GM12878 (cell line): Measurements from ENCODE around the gene SSU72.
"Not testable (repeated sequence)": the region's sequence is repeated elsewhere in the genome, so short reads cannot be mapped to it uniquely, and the experiment has no call there.

Experiments used
- CHD4 ChIP-seq: fragments of 200-600 bp; sonication (generic); IDR thresholded peaks from 2 replicates; pipeline ENCODE4 v1.6.1; 2016; ENCODE audit warnings: mild to moderate bottlenecking
- EZH2 ChIP-seq: IDR thresholded peaks from 2 replicates; pipeline ENCODE4 v1.6.1; 2012; ENCODE audit warnings: low read depth, mild to moderate bottlenecking, control low read depth, inconsistent platforms, low read length, borderline replicate concordance; ENCODE audit not compliant: control insufficient read depth
- FOXM1 ChIP-seq: IDR thresholded peaks from 2 replicates; pipeline ENCODE4 v1.6.1; 2012; ENCODE audit warnings: low read depth, mild to moderate bottlenecking, inconsistent platforms, low read length, moderate library complexity
- JUND ChIP-seq: IDR thresholded peaks from 2 replicates; pipeline ENCODE4 v1.6.1; 2012; ENCODE audit warnings: low read depth, mild to moderate bottlenecking, low read length, improper control_type of control experiment, moderate library complexity
- RAD21 ChIP-seq: IDR thresholded peaks from 2 replicates; pipeline ENCODE4 v1.6.1; 2011; ENCODE audit warnings: mild to moderate bottlenecking, low read depth, low read length, moderate library complexity; ENCODE audit not compliant: insufficient read depth
- SIX5 ChIP-seq: IDR thresholded peaks from 2 replicates; pipeline ENCODE4 v1.6.1; 2011; ENCODE audit warnings: mild to moderate bottlenecking, low read depth, low read length, moderate library complexity; ENCODE audit not compliant: severe bottlenecking
- SMC3 ChIP-seq: IDR thresholded peaks from 2 replicates; pipeline ENCODE4 v1.6.1; 2011; ENCODE audit warnings: low read length, improper control_type of control experiment, borderline replicate concordance
- ZNF274 ChIP-seq: IDR thresholded peaks from one replicate; pipeline ENCODE4 v1.8.0; 2011; ENCODE audit not compliant: insufficient read length, insufficient read depth

DNA sequence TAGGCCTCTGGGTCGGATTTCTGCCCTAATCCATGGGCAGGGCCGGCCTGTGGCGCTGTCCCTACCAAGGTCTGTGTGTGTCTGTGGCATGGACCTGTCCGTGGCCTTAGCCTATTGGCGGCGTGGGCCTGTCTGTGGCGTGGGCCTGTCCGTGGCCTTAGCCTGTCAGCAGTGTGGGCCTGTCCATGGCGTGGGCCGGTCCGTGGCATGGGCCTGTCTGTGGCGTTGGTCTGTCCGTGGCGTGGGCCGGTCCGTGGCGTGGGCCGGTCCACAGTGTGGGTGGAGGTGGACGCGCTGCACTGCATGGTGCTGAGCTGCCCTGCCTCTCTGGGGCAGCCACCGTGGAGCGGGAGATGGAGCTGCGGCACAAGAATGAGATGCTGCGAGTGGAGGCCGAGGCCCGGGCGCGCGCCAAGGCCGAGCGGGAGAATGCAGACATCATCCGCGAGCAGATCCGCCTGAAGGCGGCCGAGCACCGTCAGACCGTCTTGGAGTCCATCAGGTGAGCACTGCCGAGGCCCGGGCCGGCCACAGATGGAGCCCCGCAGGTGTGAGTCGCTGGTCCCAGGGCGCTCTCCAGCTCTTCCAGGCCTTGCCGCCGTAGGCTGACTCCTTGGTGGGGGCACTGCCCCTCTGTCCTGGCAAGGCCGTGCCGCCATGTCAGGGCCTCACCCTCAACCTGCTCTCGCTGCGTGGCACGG is 54.7 kb downstream of the SSU72 start:
- not testable (repeated sequence) for TF ChIP-seq SIX5, JUND, ZNF274, SMC3, EZH2, RAD21, FOXM1, CHD4
